ENCODE measurements around the gene ADCK1. TPM values are rescaled to one million over a fixed set of nuclear protein-coding genes. Genes with fewer than 3 reads are reported as not detected.

Gene ADCK1
- total and polyA plus RNA-seq, 9 of the 15 experiments (the other 6 are each of a cell fraction or from before 2014, with no cell fraction given): 2.8 to 8.9 (median 4.3) TPM

GRCh38 chr14:77961847-77962580 lies 162.1 kb downstream of the ADCK1 start (continued):
- TF ChIP-seq BCLAF1 (IDR thresholded peaks at IDR 0.05; ENCODE audit: borderline replicate concordance in 1 of 2, control insufficient read depth in 1 of 2, low read depth in 2 of 2, low read length in 1 of 2) (no peak), GATAD2A (IDR thresholded peaks at IDR 0.05) (no peak), U2AF2 (optimal IDR thresholded peaks at IDR 0.05; ENCODE audit: low read depth, low read length) (no peak), ZNF778 (CRISPR knock-in tag; IDR thresholded peaks at IDR 0.05) (no peak), SP2 (IDR thresholded peaks at IDR 0.05; ENCODE audit: extremely low read depth, low read depth, low read length, poor library complexity, severe bottlenecking) (no peak), FOXK2 (conservative IDR thresholded peaks at IDR 0.05 in 1 of 2, IDR thresholded peaks at IDR 0.05 in 1 of 2; ENCODE audit: low read depth in 2 of 2) (0 out of 4 replicates have a peak, but pooled peaks of 1 of the 2 experiments have one; percentile 24), ZZZ3 (IDR thresholded peaks at IDR 0.05) (no peak), RB1 (IDR thresholded peaks at IDR 0.05; ENCODE audit: low read depth) (no peak), TEAD2 (tag; IDR thresholded peaks at IDR 0.05) (no peak), ILK (tag; IDR thresholded peaks at IDR 0.05; ENCODE audit: borderline replicate concordance, low read depth) (no peak)
- TF ChIP-seq, protein P1, sequence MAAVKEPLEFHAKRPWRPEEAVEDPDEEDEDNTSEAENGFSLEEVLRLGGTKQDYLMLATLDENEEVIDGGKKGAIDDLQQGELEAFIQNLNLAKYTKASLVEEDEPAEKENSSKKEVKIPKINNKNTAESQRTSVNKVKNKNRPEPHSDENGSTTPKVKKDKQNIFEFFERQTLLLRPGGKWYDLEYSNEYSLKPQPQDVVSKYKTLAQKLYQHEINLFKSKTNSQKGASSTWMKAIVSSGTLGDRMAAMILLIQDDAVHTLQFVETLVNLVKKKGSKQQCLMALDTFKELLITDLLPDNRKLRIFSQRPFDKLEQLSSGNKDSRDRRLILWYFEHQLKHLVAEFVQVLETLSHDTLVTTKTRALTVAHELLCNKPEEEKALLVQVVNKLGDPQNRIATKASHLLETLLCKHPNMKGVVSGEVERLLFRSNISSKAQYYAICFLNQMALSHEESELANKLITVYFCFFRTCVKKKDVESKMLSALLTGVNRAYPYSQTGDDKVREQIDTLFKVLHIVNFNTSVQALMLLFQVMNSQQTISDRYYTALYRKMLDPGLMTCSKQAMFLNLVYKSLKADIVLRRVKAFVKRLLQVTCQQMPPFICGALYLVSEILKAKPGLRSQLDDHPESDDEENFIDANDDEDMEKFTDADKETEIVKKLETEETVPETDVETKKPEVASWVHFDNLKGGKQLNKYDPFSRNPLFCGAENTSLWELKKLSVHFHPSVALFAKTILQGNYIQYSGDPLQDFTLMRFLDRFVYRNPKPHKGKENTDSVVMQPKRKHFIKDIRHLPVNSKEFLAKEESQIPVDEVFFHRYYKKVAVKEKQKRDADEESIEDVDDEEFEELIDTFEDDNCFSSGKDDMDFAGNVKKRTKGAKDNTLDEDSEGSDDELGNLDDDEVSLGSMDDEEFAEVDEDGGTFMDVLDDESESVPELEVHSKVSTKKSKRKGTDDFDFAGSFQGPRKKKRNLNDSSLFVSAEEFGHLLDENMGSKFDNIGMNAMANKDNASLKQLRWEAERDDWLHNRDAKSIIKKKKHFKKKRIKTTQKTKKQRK (IDR thresholded peaks at IDR 0.05; ENCODE audit: borderline replicate concordance, low read depth, low read length): no peak

All from K562 (cell line).